HepG2 (cell line): ENCODE measurements around the gene MYADML2. TPM values are rescaled to one million over a fixed set of nuclear protein-coding genes. Genes with fewer than 3 reads are reported as not detected.

Source experiments
- BCL3 ChIP-seq: sonication (generic); formaldehyde crosslinking; IDR thresholded peaks from 2 replicates; pipeline ENCODE4 v1.5.1; 2020; ENCODE audit warnings: mild to moderate bottlenecking, missing genetic modification reagents, moderate library complexity
- CBFB ChIP-seq: sonication (generic); formaldehyde crosslinking; IDR thresholded peaks from 2 replicates; pipeline ENCODE4 v1.4.0; 2020; ENCODE audit warnings: missing genetic modification reagents
- HDAC1 ChIP-seq: sonication (generic); formaldehyde crosslinking; IDR thresholded peaks from 2 replicates; pipeline ENCODE4 v1.5.1; 2020; ENCODE audit warnings: mild to moderate bottlenecking, missing genetic modification reagents
- LCORL ChIP-seq, 2 experiments: fragments of 450-650 bp in 1 of 2; sonication (generic) in 1 of 2; formaldehyde crosslinking in 1 of 2; IDR thresholded peaks; 2 replicates each; pipeline versions ENCODE4 v1.5.0 to v1.6.1; 2017 to 2020; ENCODE audit warnings: antibody characterized with exemption in 1 of 2, missing genetic modification reagents in 1 of 2
- POLR2AphosphoS2 ChIP-seq: IDR thresholded peaks from 2 replicates; pipeline ENCODE4 v1.6.1; 2011; ENCODE audit warnings: low read depth, low read length, improper control_type of control experiment
- ZBTB20 ChIP-seq: sonication (generic); formaldehyde crosslinking; IDR thresholded peaks from 2 replicates; pipeline ENCODE4 v1.8.1; 2023; ENCODE audit warnings: missing genetic modification reagents, low read depth, mild to moderate bottlenecking, borderline replicate concordance
- ZBTB25 ChIP-seq: IDR thresholded peaks from 2 replicates; pipeline ENCODE4 v1.6.1; 2018; ENCODE audit warnings: missing genetic modification reagents
- ZKSCAN8 ChIP-seq: IDR thresholded peaks from 2 replicates; pipeline ENCODE4 v1.6.1; 2016; ENCODE audit warnings: borderline replicate concordance, missing genetic modification reagents, missing compliant biosample characterization
- ZMYM2 ChIP-seq: sonication (generic); formaldehyde crosslinking; IDR thresholded peaks from 2 replicates; pipeline ENCODE4 v1.8.0; 2022; ENCODE audit warnings: mild to moderate bottlenecking, missing genetic modification reagents
- ZMYM3 ChIP-seq: sonication (generic); formaldehyde crosslinking; IDR thresholded peaks from 2 replicates; pipeline ENCODE4 v1.5.1; 2020; ENCODE audit warnings: mild to moderate bottlenecking, missing genetic modification reagents
- ZNF282 ChIP-seq: fragments of 450-650 bp; IDR thresholded peaks from 2 replicates; pipeline ENCODE4 v1.6.1; 2018; ENCODE audit not compliant: partially characterized antibody
- ZNF333 ChIP-seq: sonication (generic); formaldehyde crosslinking; IDR thresholded peaks from 2 replicates; pipeline ENCODE4 v1.4.0; 2020; ENCODE audit warnings: mild to moderate bottlenecking, missing genetic modification reagents, borderline replicate concordance
- ZNF382 ChIP-seq: sonication (generic); formaldehyde crosslinking; IDR thresholded peaks from 2 replicates; pipeline ENCODE4 v1.5.0; 2020; ENCODE audit warnings: missing genetic modification reagents, mild to moderate bottlenecking, borderline replicate concordance
- ZNF629 ChIP-seq: sonication (generic); formaldehyde crosslinking; conservative IDR thresholded peaks from 2 replicates; pipeline ENCODE4 v1.5.0; 2020; ENCODE audit warnings: missing genetic modification reagents
- polyA plus RNA-seq, 8 experiments: library from polyadenylated mRNA; depleted of rRNA in 3 of 8; stranded (reverse) in 7 of 8; unstranded in 1 of 8; fragments of >200 nt; fragmentation: Illumina TruSeq in 4 of 8; extraction: Trizol in 4 of 8; gene quantifications; 2 replicates each; pipeline versions ENCODE4 v1.2.1 to v1.2.3, GENCODE V29; 2011 to 2016; ENCODE audit warnings: low read depth in 4 of 8, missing spikeins in 1 of 8, mixed read lengths in 1 of 8; ENCODE audit not compliant: insufficient read depth in 1 of 8
- total RNA-seq, 5 experiments: library from RNA; depleted of rRNA; stranded (reverse); fragments of >200 nt; fragmentation: Illumina TruSeq; extraction: Trizol; gene quantifications; 2 replicates each; pipeline ENCODE4 v1.2.3, GENCODE V29; 2016; ENCODE audit warnings: low read depth in 1 of 5
- TF ChIP-seq, protein P1 (sequence below): sonication (generic); formaldehyde crosslinking; IDR thresholded peaks from 2 replicates; pipeline ENCODE4 v1.5.1; 2020; ENCODE audit warnings: missing genetic modification reagents, mild to moderate bottlenecking, borderline replicate concordance
- TF ChIP-seq, protein P2 (sequence below): sonication (generic); formaldehyde crosslinking; IDR thresholded peaks from 2 replicates; pipeline ENCODE4 v1.4.0; 2020; ENCODE audit warnings: missing genetic modification reagents

The MYADML2 gene
- total and polyA plus RNA-seq, 2 of the 13 experiments (the other 11 are each of a cell fraction or from before 2014, with no cell fraction given) = not detected

- peak; percentile 39; the same call in 1 of the 2 replicates for TF ChIP-seq ZBTB20 (CRISPR knock-in tag)
- TF ChIP-seq, protein P1, sequence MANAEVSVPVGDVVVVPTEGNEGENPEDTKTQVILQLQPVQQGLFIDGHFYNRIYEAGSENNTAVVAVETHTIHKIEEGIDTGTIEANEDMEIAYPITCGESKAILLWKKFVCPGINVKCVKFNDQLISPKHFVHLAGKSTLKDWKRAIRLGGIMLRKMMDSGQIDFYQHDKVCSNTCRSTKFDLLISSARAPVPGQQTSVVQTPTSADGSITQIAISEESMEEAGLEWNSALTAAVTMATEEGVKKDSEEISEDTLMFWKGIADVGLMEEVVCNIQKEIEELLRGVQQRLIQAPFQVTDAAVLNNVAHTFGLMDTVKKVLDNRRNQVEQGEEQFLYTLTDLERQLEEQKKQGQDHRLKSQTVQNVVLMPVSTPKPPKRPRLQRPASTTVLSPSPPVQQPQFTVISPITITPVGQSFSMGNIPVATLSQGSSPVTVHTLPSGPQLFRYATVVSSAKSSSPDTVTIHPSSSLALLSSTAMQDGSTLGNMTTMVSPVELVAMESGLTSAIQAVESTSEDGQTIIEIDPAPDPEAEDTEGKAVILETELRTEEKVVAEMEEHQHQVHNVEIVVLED = peak; percentile 95
- TF ChIP-seq ZNF382 (CRISPR knock-in tag) = no peak
- TF ChIP-seq ZNF282 = no peak
- peak; percentile 97; the same call in 1 of the 2 replicates for TF ChIP-seq ZBTB25 (CRISPR knock-in tag)
- TF ChIP-seq ZNF629 = no peak
- peak; percentile 96; the same call in 1 of the 2 replicates for TF ChIP-seq ZNF333 (CRISPR knock-in tag)
- TF ChIP-seq BCL3 (CRISPR knock-in tag) = peak; percentile 68; the same call in 1 of the 2 replicates
- 0 out of 2 replicates have a peak, but pooled peaks have one; percentile 16 for TF ChIP-seq ZMYM3
- TF ChIP-seq LCORL (IDR thresholded peaks at IDR 0.05) = no peak
- no peak; the same call in 1 of the 2 replicates for TF ChIP-seq LCORL (CRISPR knock-in tag; IDR thresholded peaks at IDR 0.05)
- TF ChIP-seq POLR2AphosphoS2 = no peak
- TF ChIP-seq ZKSCAN8 (CRISPR knock-in tag) = 0 out of 2 replicates have a peak, but pooled peaks have one; percentile 24
- TF ChIP-seq, protein P2, sequence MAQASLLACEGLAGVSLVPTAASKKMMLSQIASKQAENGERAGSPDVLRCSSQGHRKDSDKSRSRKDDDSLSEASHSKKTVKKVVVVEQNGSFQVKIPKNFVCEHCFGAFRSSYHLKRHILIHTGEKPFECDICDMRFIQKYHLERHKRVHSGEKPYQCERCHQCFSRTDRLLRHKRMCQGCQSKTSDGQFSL = no peak
- TF ChIP-seq CBFB (CRISPR knock-in tag) = peak; percentile 88
- peak; percentile 87 for TF ChIP-seq HDAC1
- peak; percentile 3; the same call in 1 of the 2 replicates for TF ChIP-seq ZMYM2 (CRISPR knock-in tag)
Measured at GRCh38 chr17:81977211-81977808, 30.3 kb upstream of the MYADML2 start, which contains the start of gene ASPSCR1 (continued).
